ENCODE results near the gene RNF138.
"Not testable (repeated sequence)": the region's sequence is repeated elsewhere in the genome, so short reads cannot be mapped to it uniquely, and the experiment has no call there.

The RNF138 gene

DNA sequence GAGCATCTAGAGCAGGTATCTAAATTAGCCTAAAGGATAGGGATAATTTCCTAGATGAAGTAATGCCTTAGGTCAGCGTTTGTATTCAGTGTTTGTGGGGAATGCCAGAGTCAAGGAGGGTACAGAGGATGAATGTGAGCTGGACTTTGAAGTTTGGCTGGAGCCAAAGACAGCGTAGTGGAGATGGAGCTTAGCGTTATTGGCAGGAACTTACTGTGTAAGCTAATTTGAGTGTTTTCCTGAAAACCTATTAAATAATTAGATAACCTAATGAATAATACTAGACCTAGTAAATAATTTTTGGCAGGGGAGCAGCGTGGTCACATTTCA is 4.2 kb downstream of the RNF138 start:
- DNase-seq (ENCODE audit: low spot score) = no peak

DNA sequence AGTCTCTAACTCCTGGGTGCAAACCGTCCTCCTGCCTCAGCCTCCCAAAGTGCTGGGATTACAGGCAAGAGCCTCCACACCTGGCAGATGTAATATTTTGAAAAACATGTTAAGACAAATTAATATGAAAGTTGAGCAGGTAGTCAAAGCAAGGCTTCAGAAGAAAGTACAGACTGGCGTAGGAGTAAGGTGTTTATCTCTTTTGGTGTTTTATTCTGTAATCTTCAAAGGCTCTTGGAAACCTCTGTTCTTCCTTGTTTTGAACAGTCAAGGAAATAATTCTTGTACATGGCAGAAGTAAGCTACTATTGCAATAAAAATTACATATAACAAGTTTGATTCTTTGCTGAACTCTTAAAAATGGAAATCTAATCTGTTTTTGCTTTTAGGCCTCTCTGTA is 5.3 kb downstream of the RNF138 start:
- no peak for DNase-seq (ENCODE audit: low spot score)

DNA sequence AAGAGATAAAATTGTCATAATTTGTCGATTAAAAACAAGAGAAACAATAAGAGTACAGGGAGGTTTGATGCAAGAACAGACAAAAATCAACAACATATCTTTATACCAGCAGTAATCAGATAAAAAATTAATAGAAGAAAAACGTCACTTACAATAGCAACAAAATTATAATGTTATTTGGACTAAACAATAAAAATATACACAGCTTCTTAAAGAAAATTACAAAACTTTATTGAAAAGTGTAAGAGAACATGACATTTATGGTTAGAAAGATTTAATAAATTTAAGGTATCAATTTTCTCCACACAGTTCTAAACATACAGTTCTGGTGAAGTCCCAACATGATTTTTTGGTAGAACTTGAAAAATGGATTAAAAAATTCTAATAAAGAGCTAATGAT is 12.8 kb downstream of the RNF138 start:
- DNase-seq (ENCODE audit: low spot score) = no peak

DNA sequence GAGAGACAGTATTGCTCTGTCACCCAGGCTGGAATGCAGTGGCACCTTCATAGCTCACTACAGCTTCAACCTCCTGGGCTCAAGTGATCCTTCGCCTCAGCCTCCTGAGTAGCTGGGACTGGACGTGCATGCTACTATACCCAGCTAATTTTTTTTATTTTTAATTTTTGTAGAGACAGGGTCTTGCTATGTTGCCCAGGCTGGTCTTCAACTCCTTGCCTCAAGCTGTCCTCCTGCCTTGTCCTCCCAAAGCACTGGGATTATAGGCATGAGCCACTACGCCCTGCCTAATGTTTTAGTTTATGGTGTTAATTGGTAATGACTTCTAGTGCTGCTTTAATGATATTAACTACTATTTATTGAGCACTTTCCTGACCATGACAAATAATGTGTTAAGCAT is 18.3 kb downstream of the RNF138 start:
- no peak for DNase-seq (ENCODE audit: low spot score)

DNA sequence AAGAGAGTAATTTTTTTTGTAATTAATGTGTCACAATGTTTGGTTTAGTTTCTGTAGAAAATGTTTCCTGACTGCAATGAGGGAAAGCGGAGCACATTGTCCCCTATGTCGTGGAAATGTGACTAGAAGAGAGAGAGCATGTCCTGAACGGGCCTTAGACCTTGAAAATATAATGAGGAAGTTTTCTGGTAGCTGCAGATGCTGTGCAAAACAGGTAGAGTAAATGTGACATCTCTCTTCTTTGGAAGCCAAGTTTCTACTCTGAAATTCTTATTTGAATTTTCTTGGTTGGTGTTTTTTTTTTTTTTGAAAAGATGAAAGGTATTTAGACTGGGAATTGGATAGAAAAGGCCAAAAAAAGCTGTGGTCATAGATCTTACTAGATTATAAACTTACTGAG is 20.0 kb downstream of the RNF138 start:
- DNase-seq (ENCODE audit: low spot score) = no peak

DNA sequence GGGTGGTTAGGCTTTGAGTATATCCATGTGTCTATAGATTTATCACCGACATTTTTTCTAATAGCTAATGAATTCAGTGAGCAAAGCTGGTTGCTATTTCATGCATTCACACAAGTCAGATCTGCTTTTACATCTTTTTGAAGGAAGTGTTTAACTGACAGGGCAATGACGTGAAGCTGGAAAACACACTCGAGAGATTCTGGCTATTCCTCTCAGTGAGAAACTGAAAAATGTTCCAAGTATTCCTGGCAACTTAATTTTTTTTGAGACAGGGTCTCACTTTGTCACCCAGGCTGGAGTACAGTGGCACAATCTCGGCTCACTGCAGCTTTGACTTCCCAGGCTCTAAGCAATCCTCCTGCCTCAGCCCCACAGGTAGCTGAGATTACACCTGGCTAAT is 21.2 kb downstream of the RNF138 start:
- no peak for DNase-seq (ENCODE audit: low spot score)

DNA sequence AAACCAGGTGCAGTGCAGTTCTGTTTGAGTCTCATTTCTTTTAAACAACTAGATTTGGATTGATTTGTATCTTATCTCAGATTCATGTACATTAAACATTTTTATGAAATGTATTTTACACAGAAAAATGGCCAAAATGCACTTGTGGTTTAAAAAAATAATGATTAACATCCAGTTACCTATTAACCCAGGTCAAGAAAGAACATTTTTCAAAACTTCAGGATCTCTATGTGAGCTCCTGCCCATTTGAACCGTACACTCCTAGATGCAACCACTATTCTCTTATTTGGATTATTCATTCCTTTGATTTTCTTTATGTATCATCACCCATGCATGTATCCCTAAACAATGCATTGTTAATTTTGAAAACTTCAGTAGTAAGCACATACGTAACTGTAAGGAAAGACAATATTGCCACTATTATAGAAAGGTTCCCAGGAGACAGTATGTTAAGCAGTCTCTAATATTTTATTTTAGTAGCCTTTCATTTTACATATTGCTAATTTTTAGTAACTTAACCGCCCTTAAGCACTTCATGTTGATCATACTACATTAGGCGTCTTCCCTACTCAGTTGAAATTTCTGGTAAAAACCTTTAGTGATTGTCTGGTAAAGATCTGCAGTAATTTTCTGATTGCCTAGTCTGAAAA is 22.7 kb downstream of the RNF138 start:
- no peak for DNase-seq (ENCODE audit: low spot score)

DNA sequence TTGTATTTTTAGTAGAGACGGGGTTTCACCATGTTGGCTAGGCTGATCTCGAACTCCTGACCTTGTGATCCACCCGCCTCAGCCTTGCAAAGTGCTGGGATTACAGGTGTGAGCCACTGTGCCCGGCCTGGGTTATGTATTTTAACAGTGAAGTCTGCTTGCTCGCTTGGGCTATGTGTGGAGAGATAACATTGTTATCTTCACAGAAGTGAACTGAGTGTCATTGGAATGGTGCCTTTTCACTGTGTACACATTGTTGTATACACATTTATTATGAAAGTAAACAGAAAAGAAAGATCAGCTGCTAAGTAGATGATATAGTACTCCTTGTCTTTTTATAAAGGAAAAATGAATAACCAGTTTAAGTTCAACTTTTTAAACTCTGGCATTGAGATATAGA is 30.4 kb downstream of the RNF138 start:
- DNase-seq (ENCODE audit: low spot score) = no peak

DNA sequence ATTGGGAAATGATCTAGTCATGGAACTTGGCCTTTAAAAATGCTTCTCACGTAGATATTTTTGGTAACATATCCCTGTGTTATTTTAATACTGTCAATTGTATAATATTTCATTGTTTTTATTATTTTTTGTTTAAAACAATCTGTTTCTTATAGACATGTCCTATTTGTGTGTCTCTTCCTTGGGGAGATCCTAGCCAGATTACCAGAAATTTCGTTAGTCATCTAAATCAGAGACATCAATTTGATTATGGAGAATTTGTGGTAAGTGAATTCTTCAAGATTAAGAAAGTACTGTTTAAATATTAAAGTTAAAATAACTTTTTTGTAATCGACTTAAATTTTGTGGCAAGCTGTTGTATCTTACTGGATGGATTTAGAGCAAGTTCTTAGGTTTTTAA is 34.9 kb downstream of the RNF138 start:
- no peak for DNase-seq (ENCODE audit: low spot score)

DNA sequence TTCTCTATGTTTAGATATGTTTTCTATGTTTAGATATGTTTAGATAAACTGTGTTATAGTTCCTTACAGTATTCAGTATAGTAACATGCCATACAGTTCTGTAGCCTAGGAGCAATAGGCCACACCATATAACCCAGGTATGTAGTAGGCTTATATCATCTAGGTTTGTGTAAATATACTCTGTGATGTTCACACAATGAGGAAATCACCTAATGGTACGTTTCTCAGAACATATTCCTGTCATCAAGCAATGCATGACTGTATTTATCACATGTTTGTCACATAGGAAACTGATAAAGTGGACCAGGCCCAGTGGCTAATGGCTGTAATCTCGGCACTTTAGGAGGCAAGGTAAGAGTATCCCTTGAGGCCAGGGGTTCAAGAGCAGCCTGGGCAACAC is 44.0 kb downstream of the RNF138 start:
- DNase-seq (ENCODE audit: low spot score) = no peak

DNA sequence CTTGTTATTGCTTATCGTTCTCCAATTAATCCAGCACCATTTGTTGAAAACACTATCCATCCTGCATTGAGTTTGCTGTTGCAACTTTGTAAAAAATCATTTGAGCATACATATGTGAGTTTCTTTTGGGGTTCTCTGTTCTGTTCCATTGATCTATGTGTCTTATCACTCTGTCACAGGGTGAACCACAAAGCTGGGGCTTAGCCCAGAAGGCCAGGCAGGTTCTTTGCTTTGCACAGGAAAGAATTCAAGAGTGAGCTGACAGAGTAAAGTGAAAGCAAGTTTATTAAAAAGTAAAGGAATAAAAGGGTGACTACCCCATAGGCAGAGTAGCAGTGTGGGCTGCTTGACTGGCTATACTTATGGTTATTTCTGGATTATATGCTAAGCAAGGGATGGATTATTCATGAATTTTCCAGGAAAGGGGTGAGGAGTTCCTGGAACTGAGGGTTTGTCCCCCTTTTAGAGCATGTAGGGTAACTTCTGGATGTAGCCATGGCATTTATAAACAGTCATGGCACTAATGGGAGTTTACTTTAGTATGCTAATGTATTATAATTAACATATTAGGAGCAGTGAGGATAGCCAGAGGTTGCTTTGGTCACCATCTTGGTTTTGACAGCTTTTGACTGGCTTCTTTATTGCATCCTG is 46.8 kb downstream of the RNF138 start:
- no peak for DNase-seq (ENCODE audit: low spot score)

DNA sequence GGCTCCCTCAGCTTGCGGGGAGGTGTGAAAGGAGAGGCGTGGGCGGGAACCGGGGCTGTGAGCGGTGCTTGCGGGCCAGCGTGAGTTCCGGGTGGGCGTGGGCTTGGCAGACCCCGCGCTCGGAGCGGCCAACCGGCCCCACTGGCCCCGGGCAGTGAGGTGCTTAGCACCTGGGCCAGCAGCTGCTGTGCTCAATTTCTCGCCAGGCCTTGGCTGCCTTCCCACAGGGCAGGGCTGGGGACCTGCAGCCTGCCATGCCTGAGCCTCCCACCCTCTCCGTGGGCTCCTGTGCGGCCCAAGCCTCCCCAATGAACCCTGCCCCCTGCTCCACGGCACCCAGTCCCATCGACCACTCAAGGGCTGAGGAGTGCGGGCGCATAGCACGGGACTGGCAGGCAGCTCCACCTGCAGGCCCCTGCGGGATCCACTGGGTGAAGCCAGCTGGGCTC is 48.2 kb downstream of the RNF138 start:
- no peak for DNase-seq (ENCODE audit: low spot score)

DNA sequence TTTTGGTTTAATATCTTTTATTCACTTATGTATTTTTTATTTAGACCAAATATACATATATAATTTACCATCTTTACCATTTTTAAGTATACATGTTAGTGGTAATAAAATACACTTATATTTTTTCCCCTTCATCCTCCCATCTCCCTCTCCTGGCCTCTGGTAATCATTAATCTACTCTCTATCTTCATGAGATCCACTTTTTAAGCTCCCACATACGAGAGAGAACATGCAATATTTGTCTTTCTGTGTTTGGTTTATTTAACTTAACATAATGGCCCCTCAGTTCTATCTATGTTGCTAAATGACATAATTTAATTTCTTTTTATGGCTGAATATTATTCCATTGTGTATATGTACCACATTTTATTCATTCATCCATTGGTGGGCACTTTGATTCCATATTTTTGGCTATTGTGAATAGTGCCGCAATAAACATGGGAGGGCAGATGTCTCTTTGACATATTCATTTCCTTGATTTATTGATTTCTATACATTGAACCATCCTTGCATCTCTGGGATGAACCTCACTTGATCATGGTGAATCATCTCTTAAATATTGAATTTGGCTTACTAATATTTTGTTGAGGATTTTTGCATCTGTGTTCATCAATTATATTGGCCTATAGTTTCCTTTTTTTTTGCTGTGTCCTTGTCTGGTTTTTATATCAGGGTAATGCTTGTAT is 56.7 kb downstream of the RNF138 start:
- DNase-seq (ENCODE audit: low spot score) = no peak

DNA sequence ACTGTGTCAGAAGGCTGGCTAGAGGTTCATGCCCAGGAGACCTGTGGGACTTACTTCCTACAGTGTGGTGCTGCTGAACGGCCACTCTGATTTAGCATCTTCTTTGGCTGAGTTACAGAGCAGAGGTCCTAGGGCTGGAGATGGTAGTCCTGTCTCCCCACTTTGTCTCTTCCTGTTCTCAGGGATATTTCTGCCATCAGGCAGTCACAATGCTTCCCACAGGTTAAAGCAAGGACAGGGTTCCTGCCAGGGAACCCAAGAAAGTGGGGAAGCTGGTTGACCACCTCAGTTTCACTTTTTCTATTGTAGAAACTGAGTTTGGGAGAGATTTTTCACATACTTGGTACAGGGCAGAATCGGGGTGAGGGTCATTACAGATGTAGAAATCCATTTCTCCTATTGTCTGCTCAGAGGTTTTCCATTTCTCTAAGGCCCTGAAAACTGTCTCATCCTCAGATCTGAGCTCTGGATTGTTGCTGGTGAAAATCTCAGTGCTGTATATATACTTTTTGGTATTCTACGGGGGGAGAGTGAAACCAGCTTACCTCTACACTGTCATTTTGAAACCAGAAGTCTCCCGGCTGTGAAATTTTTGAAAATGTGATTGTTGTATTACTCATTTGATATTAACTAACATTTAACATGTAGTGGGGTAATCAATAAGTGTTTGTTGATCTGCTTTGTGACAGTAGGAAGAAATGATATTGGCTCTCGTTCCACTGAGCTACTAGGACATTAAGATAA is 61.2 kb downstream of the RNF138 start:
- DNase-seq (ENCODE audit: low spot score) = no peak

DNA sequence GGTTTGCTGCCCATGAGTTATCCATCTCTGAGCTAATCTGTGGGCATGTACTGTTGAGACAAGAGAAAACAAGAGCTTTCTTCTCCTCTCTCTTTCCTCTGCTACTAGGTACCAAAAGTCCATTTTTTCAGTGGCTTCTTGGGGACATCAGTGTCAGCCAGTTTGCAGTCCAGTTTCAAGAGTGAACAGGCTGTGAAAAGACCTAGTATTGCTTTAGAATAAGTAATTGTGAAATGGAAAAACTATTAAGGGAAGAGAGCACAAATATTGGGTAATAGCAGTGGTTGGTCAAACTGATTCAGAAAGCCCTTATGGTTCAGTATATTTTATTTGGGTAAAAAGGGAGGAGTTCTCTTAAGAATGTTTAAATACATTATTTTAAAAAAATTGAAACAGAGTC is 65.2 kb downstream of the RNF138 start:
- DNase-seq (ENCODE audit: low spot score) = no peak

DNA sequence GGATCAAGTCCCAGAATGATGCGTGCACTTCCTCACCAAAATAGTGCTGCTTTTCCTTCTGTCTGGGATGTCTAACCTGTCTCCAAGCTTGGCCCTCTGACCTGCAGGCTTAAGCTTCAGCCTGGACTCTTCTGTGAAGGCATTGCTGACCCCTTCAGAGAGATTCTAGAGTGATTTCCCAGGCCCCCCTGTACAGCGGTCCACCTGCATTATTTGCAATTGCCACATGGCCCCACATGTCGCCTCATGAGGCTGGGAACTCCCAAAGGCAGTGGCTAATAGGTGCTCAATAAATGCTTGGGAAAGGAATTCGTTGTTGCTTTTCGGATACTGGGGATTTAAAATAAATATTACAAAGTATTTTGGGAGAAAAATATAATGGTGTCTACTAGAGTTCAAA is 65.9 kb downstream of the RNF138 start:
- DNase-seq (ENCODE audit: low spot score) = no peak

DNA sequence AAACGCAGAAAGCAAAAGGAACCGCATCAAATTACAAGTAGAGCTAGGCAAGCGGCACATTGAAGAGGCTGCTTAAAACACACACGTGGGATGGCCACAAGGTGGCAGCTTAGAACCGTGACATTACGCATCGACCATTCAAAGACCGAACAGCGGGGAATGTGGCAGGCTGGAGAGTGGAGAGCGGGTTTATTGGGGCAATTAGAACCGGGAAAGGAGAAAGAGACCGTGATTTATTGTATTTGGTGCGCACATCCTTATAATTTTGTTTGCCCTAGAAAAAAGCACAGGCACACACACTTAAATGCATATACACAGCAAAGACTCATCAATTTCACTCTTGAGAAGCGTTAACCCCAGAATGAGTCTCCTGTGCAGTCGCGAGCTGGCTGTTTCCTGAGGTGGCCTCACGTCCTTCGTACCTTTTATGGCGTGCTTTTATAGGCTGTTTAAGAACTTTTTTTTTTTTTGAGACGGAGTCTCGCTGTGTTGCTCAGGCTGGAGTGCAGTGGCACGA is 66.5 kb downstream of the RNF138 start:
- DNase-seq (ENCODE audit: low spot score) = peak; percentile 85

DNA sequence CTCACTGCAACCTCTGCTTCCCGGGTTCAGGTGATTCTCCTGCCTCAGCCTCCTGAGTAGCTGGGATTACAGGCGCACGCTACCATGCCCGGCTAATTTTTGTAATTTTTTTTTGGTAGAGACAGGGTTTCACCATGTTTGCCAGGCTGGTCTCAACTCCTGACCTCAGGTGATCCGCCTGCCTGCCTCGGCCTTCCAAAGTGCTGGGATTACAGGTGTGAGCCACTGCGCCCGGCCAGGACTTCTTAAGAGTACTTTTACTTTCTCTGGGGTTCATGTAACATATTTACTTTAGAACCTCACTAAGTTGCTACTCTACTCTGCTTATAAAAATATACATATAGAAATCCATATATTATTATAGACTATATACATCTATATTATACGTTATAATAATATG is 67.0 kb downstream of the RNF138 start:
- not testable (repeated sequence) for DNase-seq (ENCODE audit: low spot score)

DNA sequence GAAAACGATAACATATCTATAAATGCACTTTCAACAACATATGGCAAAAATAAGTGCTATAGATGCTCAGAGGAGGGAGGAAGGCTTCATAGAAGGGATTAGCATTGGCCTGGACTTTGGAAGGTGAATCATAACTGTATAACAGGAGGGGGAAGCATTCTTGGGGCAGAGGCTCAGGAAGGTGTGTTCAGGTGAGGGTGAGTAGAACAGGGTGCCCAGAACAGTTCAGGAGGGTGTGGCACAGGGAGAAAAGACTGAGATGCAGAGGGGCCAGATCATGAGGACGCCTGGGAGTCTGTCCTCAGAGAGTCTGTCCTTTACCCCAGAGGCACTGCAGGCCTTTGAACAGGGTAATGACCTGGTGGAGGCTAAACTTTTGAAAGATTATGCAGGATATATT is 68.9 kb downstream of the RNF138 start:
- DNase-seq (ENCODE audit: low spot score) = no peak

DNA sequence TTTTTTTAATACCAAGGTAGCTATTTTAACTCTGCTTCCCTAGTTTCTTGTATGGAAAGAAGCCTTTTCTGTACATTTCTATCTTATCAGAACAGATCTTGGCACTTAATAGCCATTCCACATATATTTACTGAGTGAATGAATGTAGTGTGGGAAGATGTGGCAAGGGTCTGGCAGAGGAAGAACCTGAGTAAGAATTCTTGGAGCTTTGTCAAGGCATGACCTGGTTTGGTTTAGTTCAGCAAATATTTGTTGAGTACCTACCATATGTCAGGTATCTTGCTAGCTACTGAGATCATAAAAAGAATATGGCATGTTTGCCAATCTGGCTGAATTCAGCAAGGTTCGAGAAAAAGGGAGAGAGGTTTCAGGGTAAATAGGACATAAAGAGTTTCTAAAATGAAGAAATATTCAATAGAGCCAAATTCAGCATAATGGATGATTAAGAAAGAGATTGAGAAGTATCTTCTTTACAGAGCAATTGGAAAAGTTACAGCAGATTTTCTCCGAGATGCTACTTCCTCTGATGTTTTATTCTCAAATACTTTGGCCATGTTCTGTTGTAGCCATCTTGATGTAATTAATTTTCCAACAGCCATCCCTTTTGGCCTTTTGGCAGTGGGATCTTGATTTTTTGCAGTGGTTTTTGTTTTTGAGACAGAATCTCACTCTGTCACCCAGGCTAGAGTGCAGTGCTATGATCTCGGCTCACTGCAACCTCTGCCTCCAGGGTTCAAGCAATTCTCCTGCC is 76.5 kb downstream of the RNF138 start:
- no peak for DNase-seq (ENCODE audit: low spot score)

DNA sequence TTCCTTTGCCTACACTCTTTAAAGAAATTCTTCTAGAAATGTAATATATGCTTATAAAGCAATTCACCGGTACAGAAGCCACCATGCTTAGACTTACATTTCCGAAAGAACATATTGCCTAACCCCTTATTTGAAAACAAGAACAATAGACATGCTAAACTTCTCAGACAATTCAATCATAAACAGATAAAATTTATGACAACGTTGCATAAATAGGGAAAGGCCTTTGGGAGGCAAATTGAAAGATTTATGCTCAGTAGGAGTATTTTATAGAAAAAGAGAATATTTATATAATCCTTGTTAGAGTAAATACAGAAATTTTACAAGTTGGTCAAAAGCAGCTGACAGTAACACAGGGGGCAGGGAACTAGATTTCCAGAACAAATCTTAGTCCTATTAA is 82.0 kb downstream of the RNF138 start:
- no peak for DNase-seq (ENCODE audit: low spot score)

DNA sequence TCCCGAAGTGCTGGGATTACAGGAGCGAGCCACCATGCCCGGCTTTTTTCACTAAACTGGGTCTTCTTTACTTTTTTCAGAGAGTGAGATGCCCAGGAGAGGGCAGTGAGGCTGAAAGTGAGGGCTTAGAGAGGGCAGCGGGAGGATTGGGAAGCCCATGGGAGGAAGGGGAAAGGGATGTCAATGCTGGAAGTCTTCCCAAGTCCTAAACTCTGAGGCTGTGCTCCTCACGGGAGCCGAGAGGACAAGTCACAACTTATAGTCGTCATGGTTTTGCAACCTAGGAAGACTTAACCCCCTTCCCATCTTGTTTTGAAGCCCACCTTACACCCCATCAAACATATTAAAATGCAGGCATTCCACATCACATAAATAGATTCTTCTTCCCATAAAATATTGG is 83.0 kb downstream of the RNF138 start:
- DNase-seq (ENCODE audit: low spot score) = no peak
